Measurements from ENCODE around the gene CFLAR.

GRCh38 chr2:201152999-201153815 lies 37.2 kb downstream of the CFLAR start:
- TF ChIP-seq, protein P1, sequence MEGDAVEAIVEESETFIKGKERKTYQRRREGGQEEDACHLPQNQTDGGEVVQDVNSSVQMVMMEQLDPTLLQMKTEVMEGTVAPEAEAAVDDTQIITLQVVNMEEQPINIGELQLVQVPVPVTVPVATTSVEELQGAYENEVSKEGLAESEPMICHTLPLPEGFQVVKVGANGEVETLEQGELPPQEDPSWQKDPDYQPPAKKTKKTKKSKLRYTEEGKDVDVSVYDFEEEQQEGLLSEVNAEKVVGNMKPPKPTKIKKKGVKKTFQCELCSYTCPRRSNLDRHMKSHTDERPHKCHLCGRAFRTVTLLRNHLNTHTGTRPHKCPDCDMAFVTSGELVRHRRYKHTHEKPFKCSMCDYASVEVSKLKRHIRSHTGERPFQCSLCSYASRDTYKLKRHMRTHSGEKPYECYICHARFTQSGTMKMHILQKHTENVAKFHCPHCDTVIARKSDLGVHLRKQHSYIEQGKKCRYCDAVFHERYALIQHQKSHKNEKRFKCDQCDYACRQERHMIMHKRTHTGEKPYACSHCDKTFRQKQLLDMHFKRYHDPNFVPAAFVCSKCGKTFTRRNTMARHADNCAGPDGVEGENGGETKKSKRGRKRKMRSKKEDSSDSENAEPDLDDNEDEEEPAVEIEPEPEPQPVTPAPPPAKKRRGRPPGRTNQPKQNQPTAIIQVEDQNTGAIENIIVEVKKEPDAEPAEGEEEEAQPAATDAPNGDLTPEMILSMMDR (IDR thresholded peaks at IDR 0.05; ENCODE audit: low read depth, low read length, missing input control) = no peak
- TF ChIP-seq YY1 (IDR thresholded peaks at IDR 0.05) (no peak), GABPA (IDR thresholded peaks at IDR 0.05 in 1 of 2, conservative IDR thresholded peaks at IDR 0.05 in 1 of 2) (no peak), TAF1 (conservative IDR thresholded peaks at IDR 0.05) (no peak)
- TF ChIP-seq, protein P2, sequence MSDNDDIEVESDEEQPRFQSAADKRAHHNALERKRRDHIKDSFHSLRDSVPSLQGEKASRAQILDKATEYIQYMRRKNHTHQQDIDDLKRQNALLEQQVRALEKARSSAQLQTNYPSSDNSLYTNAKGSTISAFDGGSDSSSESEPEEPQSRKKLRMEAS (IDR thresholded peaks at IDR 0.05) = no peak
- TF ChIP-seq, protein P3, sequence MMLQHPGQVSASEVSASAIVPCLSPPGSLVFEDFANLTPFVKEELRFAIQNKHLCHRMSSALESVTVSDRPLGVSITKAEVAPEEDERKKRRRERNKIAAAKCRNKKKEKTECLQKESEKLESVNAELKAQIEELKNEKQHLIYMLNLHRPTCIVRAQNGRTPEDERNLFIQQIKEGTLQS (IDR thresholded peaks at IDR 0.05) = no peak
